CD1c-positive myeloid dendritic cell (primary cell): ENCODE data around the gene CC2D2A.

Experiments used
- DNase-seq: peaks from one replicate; pipeline ENCODE4 v3.0.0-alpha.2; 2016; ENCODE audit errors: extremely low spot score

The CC2D2A gene

GRCh38 chr4:15648600-15648999 lies 178.9 kb downstream of the CC2D2A start:
- no peak for DNase-seq

GRCh38 chr4:15649914-15650545 lies 180.3 kb downstream of the CC2D2A start:
- DNase-seq, result peak; percentile 74
